ENCODE data around the gene EYA2.

DNA sequence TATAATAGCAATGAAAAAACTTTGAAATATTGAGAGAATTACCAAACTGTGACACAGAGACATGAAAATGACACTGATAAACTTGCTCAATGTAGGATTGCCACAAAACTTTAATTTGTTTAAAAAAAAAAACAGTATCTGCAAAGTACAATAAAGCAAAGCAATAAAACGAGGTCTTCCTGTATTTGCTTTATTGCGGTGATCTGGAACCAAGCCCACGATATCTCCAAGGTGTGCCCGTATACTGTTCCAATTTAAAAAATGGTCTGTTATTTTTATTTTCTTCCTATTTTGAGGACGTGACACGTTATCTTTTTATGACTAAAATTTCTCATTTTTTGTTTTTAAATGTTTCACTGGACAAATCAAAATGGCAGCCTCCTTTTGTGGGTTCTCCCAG is 25.5 kb downstream of the EYA2 start:
- TF ChIP-seq, protein P1, sequence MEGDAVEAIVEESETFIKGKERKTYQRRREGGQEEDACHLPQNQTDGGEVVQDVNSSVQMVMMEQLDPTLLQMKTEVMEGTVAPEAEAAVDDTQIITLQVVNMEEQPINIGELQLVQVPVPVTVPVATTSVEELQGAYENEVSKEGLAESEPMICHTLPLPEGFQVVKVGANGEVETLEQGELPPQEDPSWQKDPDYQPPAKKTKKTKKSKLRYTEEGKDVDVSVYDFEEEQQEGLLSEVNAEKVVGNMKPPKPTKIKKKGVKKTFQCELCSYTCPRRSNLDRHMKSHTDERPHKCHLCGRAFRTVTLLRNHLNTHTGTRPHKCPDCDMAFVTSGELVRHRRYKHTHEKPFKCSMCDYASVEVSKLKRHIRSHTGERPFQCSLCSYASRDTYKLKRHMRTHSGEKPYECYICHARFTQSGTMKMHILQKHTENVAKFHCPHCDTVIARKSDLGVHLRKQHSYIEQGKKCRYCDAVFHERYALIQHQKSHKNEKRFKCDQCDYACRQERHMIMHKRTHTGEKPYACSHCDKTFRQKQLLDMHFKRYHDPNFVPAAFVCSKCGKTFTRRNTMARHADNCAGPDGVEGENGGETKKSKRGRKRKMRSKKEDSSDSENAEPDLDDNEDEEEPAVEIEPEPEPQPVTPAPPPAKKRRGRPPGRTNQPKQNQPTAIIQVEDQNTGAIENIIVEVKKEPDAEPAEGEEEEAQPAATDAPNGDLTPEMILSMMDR (IDR thresholded peaks at IDR 0.05): no peak
- no peak for TF ChIP-seq EZH2phosphoT487 (IDR thresholded peaks at IDR 0.05)
